HL-60 (cell line): ENCODE results near the gene APOBEC3H.
"Not testable (repeated sequence)": the region's sequence is repeated elsewhere in the genome, so short reads cannot be mapped to it uniquely, and the experiment has no call there.

Experiments
- SPI1 ChIP-seq: IDR thresholded peaks from 2 replicates; pipeline ENCODE4 v1.6.1; 2012; ENCODE audit warnings: low read depth, mild to moderate bottlenecking, borderline replicate concordance
- TF ChIP-seq, protein P1 (sequence below): IDR thresholded peaks from one replicate; pipeline ENCODE4 v1.5.1; 2011; ENCODE audit warnings: low read length, control low read depth, inconsistent platforms; ENCODE audit not compliant: insufficient read depth

DNA sequence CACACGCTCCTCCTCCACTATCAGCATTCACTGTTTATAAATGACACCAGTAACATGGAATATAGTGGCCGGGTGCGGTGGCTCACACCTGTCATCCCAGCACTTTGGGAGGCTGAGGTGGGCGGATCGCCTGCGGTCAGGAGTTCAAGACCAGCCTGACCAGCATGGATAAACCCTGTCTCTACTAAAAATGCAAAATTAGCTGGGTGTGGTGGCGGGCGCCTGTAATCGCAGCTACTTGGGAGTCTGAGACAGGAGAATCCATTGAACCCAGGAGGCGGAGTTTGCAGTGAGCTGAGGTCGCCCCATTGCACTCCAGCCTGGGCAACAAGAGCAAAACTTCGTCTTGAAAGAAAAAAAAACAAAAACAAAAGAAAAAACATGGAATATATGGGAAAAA is 19.1 kb upstream of the APOBEC3H start:
- TF ChIP-seq, protein P1, sequence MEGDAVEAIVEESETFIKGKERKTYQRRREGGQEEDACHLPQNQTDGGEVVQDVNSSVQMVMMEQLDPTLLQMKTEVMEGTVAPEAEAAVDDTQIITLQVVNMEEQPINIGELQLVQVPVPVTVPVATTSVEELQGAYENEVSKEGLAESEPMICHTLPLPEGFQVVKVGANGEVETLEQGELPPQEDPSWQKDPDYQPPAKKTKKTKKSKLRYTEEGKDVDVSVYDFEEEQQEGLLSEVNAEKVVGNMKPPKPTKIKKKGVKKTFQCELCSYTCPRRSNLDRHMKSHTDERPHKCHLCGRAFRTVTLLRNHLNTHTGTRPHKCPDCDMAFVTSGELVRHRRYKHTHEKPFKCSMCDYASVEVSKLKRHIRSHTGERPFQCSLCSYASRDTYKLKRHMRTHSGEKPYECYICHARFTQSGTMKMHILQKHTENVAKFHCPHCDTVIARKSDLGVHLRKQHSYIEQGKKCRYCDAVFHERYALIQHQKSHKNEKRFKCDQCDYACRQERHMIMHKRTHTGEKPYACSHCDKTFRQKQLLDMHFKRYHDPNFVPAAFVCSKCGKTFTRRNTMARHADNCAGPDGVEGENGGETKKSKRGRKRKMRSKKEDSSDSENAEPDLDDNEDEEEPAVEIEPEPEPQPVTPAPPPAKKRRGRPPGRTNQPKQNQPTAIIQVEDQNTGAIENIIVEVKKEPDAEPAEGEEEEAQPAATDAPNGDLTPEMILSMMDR = not testable (repeated sequence)
- TF ChIP-seq SPI1 = not testable (repeated sequence)
